Measurements from ENCODE around the gene MLNR. TPM values are rescaled to one million over a fixed set of nuclear protein-coding genes. Genes with fewer than 3 reads are reported as not detected.

The MLNR gene
- total RNA-seq, 2 experiments from 2014 or later: not detected

DNA sequence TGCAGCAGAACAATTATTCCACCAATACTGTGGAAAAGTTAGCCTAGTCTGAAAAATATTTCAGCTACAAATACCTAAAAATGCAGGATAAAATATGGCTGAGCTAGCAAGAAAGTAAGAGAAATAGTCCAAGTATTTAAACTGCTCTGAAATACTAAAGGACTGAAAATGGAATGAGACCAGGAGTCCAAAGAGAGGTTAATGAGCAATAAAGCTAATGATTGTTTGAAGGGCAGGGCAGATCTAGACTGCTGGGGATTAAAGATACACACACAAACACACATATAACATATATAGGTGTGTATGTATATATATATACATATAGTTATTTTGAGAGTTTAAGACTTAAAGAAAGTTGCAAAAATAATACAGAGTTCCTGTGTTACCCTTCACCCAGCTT is 25.0 kb downstream of the MLNR start:
- H3K9me3 Mint-ChIP-seq (ENCODE audit: low read depth): no peaks in the 10 kb centered on the region
- H3K27me3 Mint-ChIP-seq: peaks cover 17% of the 10 kb centered on the region
- peaks cover 26% of the 10 kb centered on the region for H3K4me1 Mint-ChIP-seq
- ATAC-seq (no peak), DNase-seq (no peak)
- H3K4me3 Mint-ChIP-seq: no peak overlapping the region
- peaks cover 10% of the 10 kb centered on the region for H3K36me3 Mint-ChIP-seq
- no peak overlapping the region for H3K27ac Mint-ChIP-seq
- CTCF ChIA-PET: interaction anchor here (1.0 to 1.1 kb wide), 3 partner anchors 9 to 56 kb away, joined by 3 to 4 read pairs (median 4); no protein-coding TSS in a partner anchor

DNA sequence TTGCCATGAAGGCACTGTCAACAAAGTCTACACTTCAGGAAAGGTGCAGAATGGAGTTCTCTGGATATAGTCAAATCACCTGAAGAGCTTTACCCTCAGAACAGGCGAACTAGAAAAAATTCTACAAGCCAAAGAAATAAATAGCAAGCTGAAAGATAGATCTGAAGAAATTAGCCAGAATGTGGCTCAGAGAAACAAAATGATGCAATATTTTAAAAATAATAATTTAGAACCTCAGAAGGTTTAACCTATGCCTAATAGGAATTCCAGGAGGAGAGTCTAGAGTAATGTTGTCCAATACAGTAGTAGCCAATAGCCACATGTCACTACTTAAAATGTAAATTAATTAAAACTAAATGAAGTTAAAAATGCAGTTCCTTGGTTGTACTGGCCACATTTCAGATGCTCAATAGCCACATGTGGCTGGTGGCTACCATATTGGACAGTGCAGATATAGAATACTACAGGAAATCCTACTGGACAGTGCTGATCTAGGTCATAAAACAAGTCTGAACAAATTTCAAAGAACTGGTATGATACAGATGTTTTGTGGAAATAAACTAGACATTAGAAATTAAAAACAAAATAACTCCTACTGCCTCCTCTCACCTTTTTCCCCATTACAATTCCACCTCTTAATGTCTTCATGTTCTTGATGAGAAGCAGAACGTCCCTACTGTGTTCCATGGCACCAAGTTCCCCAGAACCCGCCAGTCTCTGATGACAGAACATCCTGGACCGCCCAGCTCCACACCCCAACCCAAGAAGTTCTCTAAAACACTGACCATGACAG is 26.9 kb downstream of the MLNR start:
- no peaks in the 10 kb centered on the region for H3K9me3 Mint-ChIP-seq (ENCODE audit: low read depth)
- peaks cover 17% of the 10 kb centered on the region for H3K27me3 Mint-ChIP-seq
- peak; percentile 41 for ATAC-seq

DNA sequence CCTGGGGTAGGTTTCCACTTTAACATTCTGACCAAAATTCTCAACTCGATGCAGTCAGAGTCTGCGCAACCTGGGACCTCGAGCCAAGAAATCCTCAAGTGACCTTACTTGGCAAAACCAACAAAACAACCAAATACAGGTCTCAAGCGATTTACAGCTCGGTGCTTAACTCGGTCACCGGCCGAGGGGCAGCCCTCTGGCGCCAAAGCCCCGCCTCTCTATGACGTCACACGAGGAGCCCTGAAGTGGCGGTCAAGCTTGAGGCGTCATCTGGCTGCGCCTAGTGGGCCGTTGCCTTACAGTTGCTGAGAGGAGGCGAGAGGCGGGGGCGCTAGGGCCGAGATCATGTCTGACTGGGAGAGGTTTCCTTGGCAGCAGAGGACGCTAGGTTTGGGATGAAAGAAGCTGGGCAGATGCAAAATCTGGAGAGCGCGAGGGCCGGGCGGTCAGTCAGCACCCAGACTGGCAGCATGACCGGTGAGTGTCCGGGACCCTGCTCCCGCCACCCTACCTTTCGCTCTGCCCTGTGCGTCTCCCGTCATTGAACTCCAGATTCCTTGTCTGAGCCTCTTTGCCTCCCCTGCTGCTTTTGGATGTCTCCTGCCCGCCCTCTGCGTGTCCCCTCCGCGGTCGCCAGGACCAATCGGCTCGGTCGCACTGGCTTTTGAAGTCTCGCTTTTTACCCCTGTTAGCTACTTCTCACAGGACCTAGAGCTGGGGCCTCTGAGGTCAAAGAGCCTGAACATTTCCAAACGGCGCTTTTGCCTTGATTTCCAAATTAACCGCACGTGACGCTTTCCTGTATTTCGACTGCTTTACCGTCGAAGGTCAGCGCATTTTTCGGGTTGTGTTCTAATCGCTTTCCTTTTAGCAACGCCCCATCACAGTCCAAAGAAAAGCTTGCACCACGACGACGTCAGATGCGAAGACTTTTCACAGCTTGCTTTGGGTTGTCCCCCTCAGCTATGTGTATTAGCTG is 27.8 kb downstream of the MLNR start, which contains the start of gene CDADC1:
TSS of gene CDADC1 (plus strand) at position 283 of the 979 bp plus-strand sequence. CDS start at position 396, 113 bp downstream.
- DNase-seq (peak; percentile 98), ATAC-seq (peak; percentile 96)
- Mint-ChIP-seq H3K9me3 (ENCODE audit: low read depth) (no peaks in the 10 kb centered on the region), H3K4me1 (peaks cover 33% of the 10 kb centered on the region), H3K36me3 (peaks cover 17% of the 10 kb centered on the region), H3K27me3 (peaks cover 17% of the 10 kb centered on the region), H3K4me3 (peak within 1 kb of the TSS; percentile 96), H3K27ac (peak within 1 kb of the TSS; percentile 96)
- CTCF ChIA-PET: interaction anchor here (0.8 to 2.3 kb wide), 7 partner anchors 8 to 359 kb away, joined by 3 to 21 read pairs (median 3); no protein-coding TSS in a partner anchor

More for the DNA sequence above, 26.9 kb downstream of the MLNR start:
- H3K4me3 Mint-ChIP-seq: peak overlapping the region; percentile 96
- peaks cover 15% of the 10 kb centered on the region for H3K36me3 Mint-ChIP-seq
- H3K27ac Mint-ChIP-seq: peak overlapping the region; percentile 96
- CTCF ChIA-PET: interaction anchor here (1.0 to 2.3 kb wide), 5 partner anchors 8 to 48 kb away, joined by 3 to 21 read pairs (median 3); no protein-coding TSS in a partner anchor
- no peak for DNase-seq
- H3K4me1 Mint-ChIP-seq: peaks cover 31% of the 10 kb centered on the region

DNA sequence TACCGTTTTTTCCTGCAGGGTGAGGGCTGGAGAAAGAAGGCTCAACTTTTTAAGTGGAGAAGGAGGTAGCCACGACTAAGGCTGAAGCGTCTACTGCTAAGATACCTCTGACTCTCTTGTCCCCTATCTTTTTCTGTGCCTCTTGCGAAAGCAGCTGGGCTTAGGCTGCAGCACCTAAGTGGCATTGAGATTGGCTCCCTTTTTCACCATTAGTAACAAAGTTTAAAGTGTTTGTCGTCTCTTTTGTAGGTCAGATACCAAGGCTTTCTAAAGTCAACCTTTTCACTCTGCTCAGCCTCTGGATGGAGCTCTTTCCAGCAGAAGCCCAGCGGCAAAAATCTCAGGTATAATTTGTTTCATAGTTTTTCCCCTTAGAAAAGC is 28.5 kb downstream of the MLNR start:
- Mint-ChIP-seq H3K36me3 (peaks cover 19% of the 10 kb centered on the region), H3K9me3 (ENCODE audit: low read depth) (no peaks in the 10 kb centered on the region), H3K27me3 (peaks cover 13% of the 10 kb centered on the region), H3K4me1 (peaks cover 38% of the 10 kb centered on the region), H3K27ac (peak overlapping the region; percentile 96), H3K4me3 (peak overlapping the region; percentile 96)
- DNase-seq (no peak), ATAC-seq (peak; percentile 10)
- CTCF ChIA-PET: interaction anchor here (0.8 to 2.3 kb wide), 4 partner anchors 9 to 358 kb away, joined by 3 to 21 read pairs (median 8); no protein-coding TSS in a partner anchor

DNA sequence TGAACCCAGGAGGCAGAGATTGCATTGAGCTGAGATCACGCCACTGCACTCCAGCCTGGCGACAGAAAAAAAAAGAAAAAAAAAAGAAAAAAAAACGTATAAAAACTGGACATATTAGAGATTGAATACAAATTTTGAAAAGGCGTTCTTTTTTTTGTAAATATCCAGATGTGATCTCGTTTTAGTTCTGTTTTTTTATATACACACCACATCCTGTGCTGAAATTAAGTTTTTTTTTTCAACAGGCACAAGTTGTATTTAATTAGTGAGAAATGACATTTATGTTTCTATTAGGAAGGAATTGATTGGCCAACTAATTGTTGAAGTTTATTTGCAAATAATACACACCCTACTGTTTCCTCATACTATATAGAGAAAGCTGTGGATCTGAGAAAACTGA is 31.2 kb downstream of the MLNR start:
- Mint-ChIP-seq H3K9me3 (ENCODE audit: low read depth) (no peaks in the 10 kb centered on the region), H3K4me3 (no peak overlapping the region), H3K4me1 (peaks cover 55% of the 10 kb centered on the region), H3K27me3 (no peaks in the 10 kb centered on the region), H3K27ac (no peak overlapping the region), H3K36me3 (peaks cover 39% of the 10 kb centered on the region)
- DNase-seq (no peak), ATAC-seq (no peak)
- CTCF ChIA-PET: interaction anchor here (1.6 to 2.5 kb wide), 2 partner anchors 11 to 36 kb away, joined by 3 to 8 read pairs; no protein-coding TSS in a partner anchor

DNA sequence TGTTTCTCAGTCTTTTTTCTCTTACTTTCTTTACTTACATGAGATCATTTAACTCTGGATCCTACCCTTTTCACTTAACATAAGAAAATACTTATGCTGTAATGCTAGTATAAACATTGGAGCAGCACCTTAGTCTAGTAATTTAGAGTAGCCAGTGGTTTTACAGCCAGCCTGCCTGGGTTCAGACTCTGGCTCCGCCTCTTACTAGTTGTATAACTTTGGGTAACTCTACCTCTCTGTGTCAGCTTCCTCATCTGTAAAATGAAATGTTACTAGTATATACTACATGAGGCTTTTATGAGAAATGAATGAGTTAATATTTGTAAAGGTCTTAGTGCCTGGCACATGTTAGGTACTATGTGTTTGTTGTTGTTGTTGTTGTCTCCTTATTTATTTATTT is 33.2 kb downstream of the MLNR start:
- Mint-ChIP-seq H3K36me3 (peaks cover 41% of the 10 kb centered on the region), H3K4me3 (no peak overlapping the region), H3K4me1 (peaks cover 58% of the 10 kb centered on the region), H3K27ac (peak overlapping the region; percentile 56), H3K27me3 (no peaks in the 10 kb centered on the region), H3K9me3 (ENCODE audit: low read depth) (no peaks in the 10 kb centered on the region)
- CTCF ChIA-PET: interaction anchor here (1.1 kb wide), 1 partner anchor 13 kb away, joined by 3 read pairs; no protein-coding TSS in a partner anchor
- DNase-seq: no peak
- peak; percentile 28 for ATAC-seq

DNA sequence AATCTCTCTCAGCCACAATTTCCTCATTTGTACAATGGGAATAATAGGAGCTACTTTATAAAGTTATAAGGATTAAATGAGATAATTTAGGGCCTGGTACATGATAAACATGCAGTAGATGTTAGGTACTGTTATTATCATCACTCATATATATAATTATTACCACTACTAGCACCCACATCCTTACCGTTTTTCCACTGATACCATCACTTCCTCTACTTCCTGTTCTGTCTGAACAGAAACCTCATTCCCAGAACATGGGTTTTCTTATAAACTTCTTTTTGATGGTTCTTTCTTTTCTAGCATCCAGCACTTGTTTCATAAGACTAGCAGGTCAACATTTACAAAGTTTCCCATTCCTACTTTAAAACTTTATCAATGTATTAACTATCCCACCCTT is 33.9 kb downstream of the MLNR start:
- ATAC-seq (peak; percentile 35), DNase-seq (no peak)
- CTCF ChIA-PET: interaction anchor here (1.1 kb wide), 1 partner anchor 14 kb away, joined by 3 read pairs; no protein-coding TSS in a partner anchor
- Mint-ChIP-seq H3K27me3 (no peaks in the 10 kb centered on the region), H3K27ac (no peak overlapping the region), H3K9me3 (ENCODE audit: low read depth) (no peaks in the 10 kb centered on the region), H3K36me3 (peaks cover 41% of the 10 kb centered on the region), H3K4me1 (peaks cover 56% of the 10 kb centered on the region), H3K4me3 (no peak overlapping the region)

DNA sequence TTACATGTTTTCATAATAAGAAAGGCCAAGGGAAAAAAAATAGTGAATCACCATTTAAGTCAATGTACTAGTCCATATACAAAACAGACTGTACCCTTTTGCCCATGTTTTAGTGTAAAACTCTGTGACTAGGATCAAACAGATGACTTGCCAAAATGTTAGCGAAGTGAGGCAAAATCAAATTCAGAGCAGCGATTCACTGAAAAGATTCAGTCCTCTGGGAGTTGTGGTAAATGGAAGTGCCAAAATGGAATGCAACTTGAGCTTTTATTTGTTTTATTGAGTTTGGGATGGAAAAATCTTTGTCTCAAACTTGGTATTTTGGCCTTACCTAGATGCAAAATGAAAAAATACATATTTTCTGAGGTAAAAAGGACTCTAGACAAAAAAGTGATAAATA is 36.7 kb downstream of the MLNR start:
- no peak for ATAC-seq
- CTCF ChIA-PET: interaction anchor here (0.8 to 1.6 kb wide), 2 partner anchors 9 to 17 kb away, joined by 3 to 11 read pairs; partner anchors contain the start of gene CDADC1
- H3K4me1 Mint-ChIP-seq: peaks cover 41% of the 10 kb centered on the region
- H3K27ac Mint-ChIP-seq: no peak overlapping the region
- peaks cover 57% of the 10 kb centered on the region for H3K36me3 Mint-ChIP-seq
- no peak for DNase-seq
- H3K4me3 Mint-ChIP-seq: peak overlapping the region; percentile 5
- H3K9me3 Mint-ChIP-seq (ENCODE audit: low read depth): no peaks in the 10 kb centered on the region
- H3K27me3 Mint-ChIP-seq: no peaks in the 10 kb centered on the region

DNA sequence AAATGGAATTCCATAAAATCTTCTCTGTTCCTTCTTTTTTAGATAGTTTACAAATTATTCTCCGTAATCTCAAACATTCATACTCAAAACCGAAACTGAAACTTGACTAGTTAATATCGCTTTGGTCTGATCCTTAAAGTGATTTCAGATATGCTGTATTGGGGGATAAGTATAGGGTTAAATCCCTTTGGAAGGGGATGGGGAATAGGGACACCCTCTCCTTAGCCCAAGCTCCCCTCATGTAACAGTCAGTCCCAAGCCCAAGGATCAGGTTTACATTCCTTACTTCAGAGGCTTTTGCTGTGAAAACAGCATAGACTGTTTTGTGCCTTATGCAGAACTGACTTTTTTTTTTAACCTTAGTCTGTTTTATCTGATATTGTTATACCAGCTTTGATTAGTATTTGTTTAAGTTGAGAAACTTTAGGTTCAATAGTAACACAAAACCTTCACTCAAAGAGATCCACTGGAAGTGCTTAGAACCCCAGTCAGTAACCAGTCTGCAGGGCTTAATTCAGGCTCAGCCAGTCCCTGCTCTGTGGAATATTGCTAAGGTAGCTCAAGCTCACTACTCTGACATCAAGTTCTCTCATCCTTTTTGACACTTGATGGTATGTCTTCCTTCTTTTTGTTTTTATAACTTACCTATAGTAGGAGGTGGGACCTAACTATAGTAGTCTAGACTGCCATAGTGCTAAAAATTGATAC is 38.1 kb downstream of the MLNR start:
- ATAC-seq (peak; percentile 63), DNase-seq (no peak)
- Mint-ChIP-seq H3K4me1 (peaks cover 36% of the 10 kb centered on the region), H3K27ac (peak overlapping the region; percentile 78), H3K27me3 (no peaks in the 10 kb centered on the region), H3K4me3 (peak overlapping the region; percentile 73), H3K36me3 (peaks cover 56% of the 10 kb centered on the region), H3K9me3 (ENCODE audit: low read depth) (no peaks in the 10 kb centered on the region)
- CTCF ChIA-PET: interaction anchor here (0.6 to 2.1 kb wide), 6 partner anchors 10 to 185 kb away, joined by 3 to 15 read pairs (median 5); partner anchors contain the start of gene CDADC1

DNA sequence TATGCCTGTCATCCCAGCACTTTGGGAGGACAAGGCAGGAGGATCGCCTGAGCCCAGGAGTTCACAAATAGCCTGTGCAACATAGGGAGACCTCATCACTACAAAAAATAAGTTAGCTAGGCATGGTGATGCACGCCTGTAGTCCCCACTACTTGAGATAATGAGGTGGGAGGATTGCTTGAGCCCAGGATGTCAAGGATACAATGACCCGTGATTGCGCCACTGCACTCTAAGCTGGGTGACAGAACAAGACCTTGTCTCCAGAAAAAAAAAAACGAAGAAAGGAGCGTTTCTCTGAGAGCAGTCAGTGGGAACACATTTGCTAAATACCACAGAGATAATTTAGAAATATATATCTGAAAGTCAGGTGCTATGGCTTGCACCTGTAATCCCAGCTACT is 39.4 kb downstream of the MLNR start:
- H3K27me3 Mint-ChIP-seq: no peaks in the 10 kb centered on the region
- peaks cover 53% of the 10 kb centered on the region for H3K36me3 Mint-ChIP-seq
- no peak overlapping the region for H3K4me3 Mint-ChIP-seq
- CTCF ChIA-PET: interaction anchor here (0.9 kb wide), 1 partner anchor 21 kb away, joined by 3 read pairs; no protein-coding TSS in a partner anchor
- no peak for ATAC-seq
- no peaks in the 10 kb centered on the region for H3K9me3 Mint-ChIP-seq (ENCODE audit: low read depth)
- no peak overlapping the region for H3K27ac Mint-ChIP-seq
- peaks cover 25% of the 10 kb centered on the region for H3K4me1 Mint-ChIP-seq
- DNase-seq: no peak

DNA sequence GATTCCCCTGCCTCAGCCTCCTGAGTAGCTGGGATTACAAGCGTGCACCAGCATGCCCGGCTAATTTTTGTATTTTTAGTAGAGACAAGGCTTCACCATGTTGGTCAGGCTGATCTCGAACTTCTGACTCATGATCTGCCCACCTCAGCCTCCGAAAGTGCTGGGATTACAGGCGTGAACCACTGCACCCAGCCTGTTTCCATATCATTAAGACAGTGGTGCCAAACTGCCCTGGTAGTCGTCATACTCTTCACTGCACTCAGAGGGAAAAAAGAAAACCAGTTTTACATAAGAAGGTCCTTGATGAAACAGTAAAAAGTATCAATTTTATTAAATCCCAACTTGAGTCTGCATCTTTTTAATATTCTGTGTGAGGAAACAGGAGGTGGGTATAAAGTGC is 42.5 kb downstream of the MLNR start:
- Mint-ChIP-seq H3K36me3 (peaks cover 35% of the 10 kb centered on the region), H3K27ac (no peak overlapping the region), H3K4me3 (no peak overlapping the region), H3K9me3 (ENCODE audit: low read depth) (no peaks in the 10 kb centered on the region), H3K27me3 (no peaks in the 10 kb centered on the region), H3K4me1 (peaks cover 7% of the 10 kb centered on the region)
- ATAC-seq (no peak), DNase-seq (no peak)
- CTCF ChIA-PET: no interaction called here

DNA sequence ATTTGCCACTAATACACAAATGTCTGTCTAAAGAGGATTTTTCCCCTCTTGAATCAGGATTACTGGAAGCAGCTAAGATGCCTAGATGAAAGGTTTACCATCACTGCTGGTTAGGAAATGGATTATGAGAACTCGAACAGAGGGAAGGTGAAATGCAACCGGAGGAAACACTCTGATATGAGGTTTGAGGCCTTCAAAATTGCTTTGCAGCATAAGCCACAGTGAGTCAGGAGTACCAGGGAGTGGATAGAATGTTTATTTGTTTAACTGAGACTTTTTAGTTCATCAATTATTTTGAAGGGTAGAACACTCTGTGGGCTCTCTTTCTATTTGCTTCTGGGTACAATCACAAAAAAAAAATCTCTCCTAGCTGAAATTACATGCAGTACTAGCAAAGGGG is 45.7 kb downstream of the MLNR start:
- CTCF ChIA-PET: interaction anchor here (0.5 to 2.5 kb wide), 3 partner anchors 15 to 836 kb away, joined by 3 to 8 read pairs (median 3); no protein-coding TSS in a partner anchor
- no peak for DNase-seq

More for the DNA sequence above, 45.7 kb downstream of the MLNR start:
- peaks cover 30% of the 10 kb centered on the region for H3K36me3 Mint-ChIP-seq
- H3K4me1 Mint-ChIP-seq: peaks cover under 1% of the 10 kb centered on the region
- ATAC-seq: no peak
- no peaks in the 10 kb centered on the region for H3K27me3 Mint-ChIP-seq
- H3K27ac Mint-ChIP-seq: no peak overlapping the region
- H3K4me3 Mint-ChIP-seq: no peak overlapping the region
- no peaks in the 10 kb centered on the region for H3K9me3 Mint-ChIP-seq (ENCODE audit: low read depth)

All from activated CD8-positive, alpha-beta memory T cell treated with anti-CD3 and anti-CD28 coated beads, Interleukin-2, amount 10 ng/mL, durations not matched to agents 7 days and 5 days (primary cell).